Inferior parietal cortex (tissue), 1 donor: ENCODE measurements around the gene GBP7.

Source experiments
- DNase-seq: peaks from one replicate; pipeline ENCODE4 v3.0.0-alpha.2; 2016; ENCODE audit errors: extremely low spot score

The GBP7 gene

GRCh38 chr1:89121641-89122040 is 54.2 kb downstream of the GBP7 start:
- DNase-seq: no peak

GRCh38 chr1:89114662-89115061 is 61.1 kb downstream of the GBP7 start:
- DNase-seq: no peak

- DNase-seq: no peak
Observed at GRCh38 chr1:89112871-89113613, 62.8 kb downstream of the GBP7 start.

GRCh38 chr1:89104687-89105086 is 71.1 kb downstream of the GBP7 start:
- DNase-seq: no peak

GRCh38 chr1:89104147-89104546 is 71.7 kb downstream of the GBP7 start:
- no peak for DNase-seq

- no peak for DNase-seq
Observed at GRCh38 chr1:89102021-89102420, 73.8 kb downstream of the GBP7 start.

- no peak for DNase-seq
Observed at GRCh38 chr1:89100412-89100811, 75.4 kb downstream of the GBP7 start.

- no peak for DNase-seq
Observed at GRCh38 chr1:89098857-89099256, 76.9 kb downstream of the GBP7 start.

GRCh38 chr1:89095737-89096136 is 80.1 kb downstream of the GBP7 start:
- no peak for DNase-seq

GRCh38 chr1:89089962-89090361 is 85.8 kb downstream of the GBP7 start:
- no peak for DNase-seq

GRCh38 chr1:89088572-89088971 is 87.2 kb downstream of the GBP7 start:
- DNase-seq: no peak

- no peak for DNase-seq
Observed at GRCh38 chr1:89087241-89087640, 88.6 kb downstream of the GBP7 start.

GRCh38 chr1:89085781-89086180 is 90.0 kb downstream of the GBP7 start:
- DNase-seq: peak; percentile 72
